HEK293T (cell line): ENCODE results near the gene ADRA2A.
A peak's percentile ranks its signal among the peaks of the same experiment; 100 is the strongest.

Experiments
- CTCF ChIA-PET: fragments of 350-600 bp; formaldehyde crosslinking; extraction: SDS; loops from one replicate; lab custom pipeline; 2021; ENCODE audit warnings: antibody characterized with exemption, inconsistent platforms; lab: Yijun Ruan, JAX
- POLR2A ChIA-PET: fragments of 350-600 bp; formaldehyde crosslinking; extraction: SDS; loops from one replicate; lab custom pipeline; 2020; ENCODE audit warnings: antibody characterized with exemption, inconsistent platforms; lab: Yijun Ruan, JAX
- DNase-seq: peaks from one replicate; pipeline ENCODE4 v3.0.0; 2012; ENCODE audit warnings: mixed read lengths; ENCODE audit errors: extremely low spot score
- ARNT ChIP-seq: fragments of 450-650 bp; IDR thresholded peaks from 2 replicates; pipeline ENCODE4 v1.6.1; 2017; ENCODE audit warnings: mild to moderate bottlenecking
- BHLHE40 ChIP-seq: fragments of 450-650 bp; IDR thresholded peaks from 2 replicates; pipeline ENCODE4 v1.6.1; 2016; ENCODE audit warnings: mild to moderate bottlenecking, moderate library complexity, borderline replicate concordance
- CTBP1 ChIP-seq: fragments of 450-650 bp; IDR thresholded peaks from 2 replicates; pipeline ENCODE4 v1.6.1; 2016; ENCODE audit warnings: borderline replicate concordance
- ELF4 ChIP-seq: fragments of 450-650 bp; IDR thresholded peaks from 2 replicates; pipeline ENCODE4 v1.6.1; 2017; ENCODE audit warnings: antibody characterized with exemption
- FOXA1 ChIP-seq: fragments of 450-650 bp; IDR thresholded peaks from 2 replicates; pipeline ENCODE4 v1.6.1; 2016; ENCODE audit warnings: mild to moderate bottlenecking
- FOXK2 ChIP-seq: fragments of 450-650 bp; IDR thresholded peaks from 2 replicates; pipeline ENCODE4 v1.6.1; 2016; ENCODE audit warnings: mild to moderate bottlenecking
- FOXM1 ChIP-seq: fragments of 450-650 bp; IDR thresholded peaks from 2 replicates; pipeline ENCODE4 v1.6.1; 2017; ENCODE audit warnings: mild to moderate bottlenecking, borderline replicate concordance
- HDGF ChIP-seq: fragments of 450-650 bp; IDR thresholded peaks from 2 replicates; pipeline ENCODE4 v1.6.1; 2017; ENCODE audit warnings: antibody characterized with exemption, borderline replicate concordance
- L3MBTL2 ChIP-seq: fragments of 450-650 bp; conservative IDR thresholded peaks from 2 replicates; pipeline ENCODE4 v1.6.1; 2016; ENCODE audit warnings: mild to moderate bottlenecking
- LEF1 ChIP-seq: fragments of 450-650 bp; IDR thresholded peaks from 2 replicates; pipeline ENCODE4 v1.6.1; 2017; ENCODE audit warnings: mild to moderate bottlenecking, borderline replicate concordance
- NFRKB ChIP-seq: fragments of 450-650 bp; IDR thresholded peaks from 2 replicates; pipeline ENCODE4 v1.6.1; 2016; ENCODE audit warnings: mild to moderate bottlenecking, moderate library complexity
- PKNOX1 ChIP-seq: fragments of 450-650 bp; IDR thresholded peaks from 2 replicates; pipeline ENCODE4 v1.6.1; 2016
- SP1 ChIP-seq: fragments of 450-650 bp; IDR thresholded peaks from 2 replicates; pipeline ENCODE4 v1.6.1; 2017
- SUZ12 ChIP-seq: fragments of 450-650 bp; IDR thresholded peaks from 2 replicates; pipeline ENCODE4 v1.6.1; 2016; ENCODE audit warnings: mild to moderate bottlenecking
- TARDBP ChIP-seq: fragments of 450-650 bp; IDR thresholded peaks from 2 replicates; pipeline ENCODE4 v1.6.1; 2016
- ZNF384 ChIP-seq: fragments of 450-650 bp; IDR thresholded peaks from 2 replicates; pipeline ENCODE4 v1.6.1; 2016

The ADRA2A gene

GRCh38 chr10:111098679-111099437 is 22.0 kb downstream of the ADRA2A start:
- DNase-seq: peak; percentile 26
- no peak for TF ChIP-seq ELF4
- no peak for TF ChIP-seq LEF1
- no peak for TF ChIP-seq PKNOX1
- TF ChIP-seq SP1: no peak
- no peak for TF ChIP-seq FOXM1
- no peak for TF ChIP-seq FOXK2
- TF ChIP-seq L3MBTL2: no peak
- TF ChIP-seq HDGF: no peak
- TF ChIP-seq FOXA1: no peak
- no peak for TF ChIP-seq TARDBP
- CTCF ChIA-PET: interaction anchor here (0.6 kb wide), 1 partner anchor 341 kb away, joined by 3 read pairs; no protein-coding TSS in a partner anchor
- POLR2A ChIA-PET: no interaction called here

GRCh38 chr10:111100198-111100597 is 23.4 kb downstream of the ADRA2A start:
- POLR2A ChIA-PET: no interaction called here
- TF ChIP-seq FOXM1 (no peak), ZNF384 (no peak), L3MBTL2 (no peak), HDGF (no peak), SUZ12 (no peak), LEF1 (no peak), CTBP1 (no peak), FOXK2 (no peak), TARDBP (no peak), FOXA1 (no peak), SP1 (no peak), NFRKB (no peak), ELF4 (no peak), PKNOX1 (no peak), BHLHE40 (no peak)
- DNase-seq: no peak
- CTCF ChIA-PET: interaction anchor here (0.6 kb wide), 1 partner anchor 144 kb away, joined by 8 read pairs; no protein-coding TSS in a partner anchor

GRCh38 chr10:111101796-111102195 is 25.0 kb downstream of the ADRA2A start:
- ChIA-PET CTCF (no interaction called here), POLR2A (no interaction called here)

GRCh38 chr10:111102359-111102837 is 25.6 kb downstream of the ADRA2A start:
- no peak for DNase-seq
- ChIA-PET CTCF (no interaction called here), POLR2A (no interaction called here)
- TF ChIP-seq SP1 (no peak), LEF1 (no peak), NFRKB (no peak), ELF4 (no peak), ARNT (no peak), SUZ12 (no peak), PKNOX1 (no peak), L3MBTL2 (no peak), BHLHE40 (no peak)

More at GRCh38 chr10:111101796-111102195, 25.0 kb downstream of the ADRA2A start:
- TF ChIP-seq L3MBTL2 (no peak), FOXM1 (no peak), SUZ12 (no peak), LEF1 (no peak), SP1 (no peak), FOXA1 (no peak), ELF4 (no peak), BHLHE40 (no peak), PKNOX1 (no peak), NFRKB (no peak), ARNT (no peak), TARDBP (no peak), HDGF (no peak), CTBP1 (no peak), ZNF384 (no peak), FOXK2 (no peak)
- no peak for DNase-seq

GRCh38 chr10:111103196-111103840 is 26.5 kb downstream of the ADRA2A start:
- TF ChIP-seq HDGF: no peak
- no peak for TF ChIP-seq TARDBP
- no peak for TF ChIP-seq FOXA1
- no peak for TF ChIP-seq FOXM1
- no peak for TF ChIP-seq LEF1
- no peak for TF ChIP-seq SUZ12
- TF ChIP-seq NFRKB: no peak
- no peak for TF ChIP-seq BHLHE40
- TF ChIP-seq L3MBTL2: no peak
- TF ChIP-seq FOXK2: no peak
- TF ChIP-seq CTBP1: no peak
- no peak for TF ChIP-seq ZNF384
- TF ChIP-seq PKNOX1: no peak
- TF ChIP-seq ELF4: no peak
- TF ChIP-seq SP1: no peak
- no peak for TF ChIP-seq ARNT
- no peak for DNase-seq
- ChIA-PET POLR2A (no interaction called here), CTCF (no interaction called here)
